ENCODE data around the gene RPS13. TPM values are rescaled to one million over a fixed set of nuclear protein-coding genes. Genes with fewer than 3 reads are reported as not detected.

RPS13 gene
- total RNA-seq, 2 donors from 2014 or later = 970 to 1,088 TPM

- WGBS, 2 experiments (ENCODE audit: insufficient coverage in 1 of 2, insufficient read length in 1 of 2) = 15 to 32% methylated on average over 7 to 15 of the region's 15 CpGs
- Mint-ChIP-seq H3K4me3 (peak overlapping the region; percentile 99), H3K4me1 (peaks cover 7% of the 10 kb centered on the region), H3K9me3 (no peaks in the 10 kb centered on the region), H3K36me3 (ENCODE audit: low read depth) (peaks cover 35% of the 10 kb centered on the region), H3K27me3 (ENCODE audit: insufficient read depth) (no peaks in the 10 kb centered on the region), H3K27ac (peak overlapping the region; percentile 99)
- peak overlapping the region; percentile 95 for H3K4me3 ChIP-seq (ENCODE audit: low read length)
- peak overlapping the region; percentile 59 for H3K27ac ChIP-seq (ENCODE audit: low read depth, low read length)
- H3K9me3 ChIP-seq (ENCODE audit: control insufficient read depth, low read length) = no peaks in the 10 kb centered on the region
- H3K4me1 ChIP-seq (ENCODE audit: control insufficient read depth, insufficient read depth, low read length) = peaks cover 7% of the 10 kb centered on the region
- peaks cover 27% of the 10 kb centered on the region for H3K36me3 ChIP-seq (ENCODE audit: control insufficient read depth, insufficient read depth, low read length)
- H3K9ac ChIP-seq (ENCODE audit: extremely low read depth, low read length, poor library complexity, severe bottlenecking) = peak overlapping the region; percentile 93
- no peaks in the 10 kb centered on the region for H3K27me3 ChIP-seq (ENCODE audit: control insufficient read depth, insufficient read depth, low read length, poor library complexity, severe bottlenecking)
- TF ChIP-seq, protein P1, sequence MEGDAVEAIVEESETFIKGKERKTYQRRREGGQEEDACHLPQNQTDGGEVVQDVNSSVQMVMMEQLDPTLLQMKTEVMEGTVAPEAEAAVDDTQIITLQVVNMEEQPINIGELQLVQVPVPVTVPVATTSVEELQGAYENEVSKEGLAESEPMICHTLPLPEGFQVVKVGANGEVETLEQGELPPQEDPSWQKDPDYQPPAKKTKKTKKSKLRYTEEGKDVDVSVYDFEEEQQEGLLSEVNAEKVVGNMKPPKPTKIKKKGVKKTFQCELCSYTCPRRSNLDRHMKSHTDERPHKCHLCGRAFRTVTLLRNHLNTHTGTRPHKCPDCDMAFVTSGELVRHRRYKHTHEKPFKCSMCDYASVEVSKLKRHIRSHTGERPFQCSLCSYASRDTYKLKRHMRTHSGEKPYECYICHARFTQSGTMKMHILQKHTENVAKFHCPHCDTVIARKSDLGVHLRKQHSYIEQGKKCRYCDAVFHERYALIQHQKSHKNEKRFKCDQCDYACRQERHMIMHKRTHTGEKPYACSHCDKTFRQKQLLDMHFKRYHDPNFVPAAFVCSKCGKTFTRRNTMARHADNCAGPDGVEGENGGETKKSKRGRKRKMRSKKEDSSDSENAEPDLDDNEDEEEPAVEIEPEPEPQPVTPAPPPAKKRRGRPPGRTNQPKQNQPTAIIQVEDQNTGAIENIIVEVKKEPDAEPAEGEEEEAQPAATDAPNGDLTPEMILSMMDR (conservative IDR thresholded peaks at IDR 0.05) = no peak
- DNase-seq = no peak
Observed at GRCh38 chr11:17076517-17077239, 789 bp downstream of the RPS13 start.

DNA sequence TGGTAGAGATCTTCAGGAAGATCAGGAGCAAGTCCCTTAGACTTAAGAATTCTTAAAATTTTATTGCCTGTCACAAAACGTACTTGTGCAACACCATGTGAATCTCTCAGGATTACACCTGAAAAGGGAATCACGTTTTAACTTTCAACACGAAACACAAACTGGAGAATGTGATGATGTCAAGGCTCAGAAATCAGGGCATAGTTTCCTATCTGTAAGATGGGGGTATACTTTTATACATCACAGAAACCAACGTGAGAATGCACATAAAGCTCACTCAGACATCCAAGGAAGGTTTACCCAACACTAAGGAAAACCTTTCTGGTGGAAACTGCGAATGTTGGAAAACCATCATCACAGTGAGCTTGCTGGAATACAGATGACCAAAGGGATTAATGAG lies 2.0 kb downstream of the RPS13 start:
- Histone ChIP-seq H3K27me3 (ENCODE audit: control insufficient read depth, insufficient read depth, low read length, poor library complexity, severe bottlenecking) (no peaks in the 10 kb centered on the region), H3K27ac (ENCODE audit: low read depth, low read length) (no peak overlapping the region), H3K4me1 (ENCODE audit: control insufficient read depth, insufficient read depth, low read length) (peaks cover 7% of the 10 kb centered on the region), H3K9me3 (ENCODE audit: control insufficient read depth, low read length) (no peaks in the 10 kb centered on the region), H3K9ac (ENCODE audit: extremely low read depth, low read length, poor library complexity, severe bottlenecking) (no peak overlapping the region), H3K4me3 (ENCODE audit: low read length) (peak overlapping the region; percentile 95), H3K36me3 (ENCODE audit: control insufficient read depth, insufficient read depth, low read length) (peaks cover 27% of the 10 kb centered on the region)
- DNase-seq = no peak
- WGBS, 2 experiments (ENCODE audit: insufficient coverage in 1 of 2, insufficient read length in 1 of 2) = 91 to 94% methylated on average over 4 to 5 of the region's 5 CpGs
- Mint-ChIP-seq H3K4me1 (peaks cover 7% of the 10 kb centered on the region), H3K27me3 (ENCODE audit: insufficient read depth) (no peaks in the 10 kb centered on the region), H3K36me3 (ENCODE audit: low read depth) (peaks cover 35% of the 10 kb centered on the region), H3K9me3 (no peaks in the 10 kb centered on the region), H3K4me3 (peak overlapping the region; percentile 99), H3K27ac (peak overlapping the region; percentile 99)
- TF ChIP-seq, protein P1 (conservative IDR thresholded peaks at IDR 0.05) = no peak

GRCh38 chr11:17073370-17074027 lies 4.0 kb downstream of the RPS13 start:
- WGBS, 2 experiments (ENCODE audit: insufficient coverage in 1 of 2, insufficient read length in 1 of 2) = 89 to 95% methylated on average over 3 to 4 of the region's 4 CpGs
- H3K4me1 ChIP-seq (ENCODE audit: control insufficient read depth, insufficient read depth, low read length) = peaks cover 7% of the 10 kb centered on the region
- H3K36me3 ChIP-seq (ENCODE audit: control insufficient read depth, insufficient read depth, low read length) = peaks cover 27% of the 10 kb centered on the region
- TF ChIP-seq, protein P1 (conservative IDR thresholded peaks at IDR 0.05) = no peak
- no peaks in the 10 kb centered on the region for H3K9me3 ChIP-seq (ENCODE audit: control insufficient read depth, low read length)
- H3K27ac ChIP-seq (ENCODE audit: low read depth, low read length) = no peak overlapping the region
- Mint-ChIP-seq H3K36me3 (ENCODE audit: low read depth) (peaks cover 35% of the 10 kb centered on the region), H3K27me3 (ENCODE audit: insufficient read depth) (no peaks in the 10 kb centered on the region), H3K9me3 (no peaks in the 10 kb centered on the region), H3K4me3 (no peak overlapping the region), H3K4me1 (peaks cover 7% of the 10 kb centered on the region), H3K27ac (no peak overlapping the region)
- H3K4me3 ChIP-seq (ENCODE audit: low read length) = no peak overlapping the region
- H3K27me3 ChIP-seq (ENCODE audit: control insufficient read depth, insufficient read depth, low read length, poor library complexity, severe bottlenecking) = no peaks in the 10 kb centered on the region
- no peak for DNase-seq
- H3K9ac ChIP-seq (ENCODE audit: extremely low read depth, low read length, poor library complexity, severe bottlenecking) = no peak overlapping the region

Data from endodermal cell (in vitro differentiated cells).